Stimulated activated effector memory CD8-positive, alpha-beta T cell treated with anti-CD3 and anti-CD28 coated beads, Interleukin-12 subunit alpha, Interleukin-12 subunit beta, amount 100 ng/mL, for 72 hours (primary cell): ENCODE measurements around the gene IDNK.
A peak's percentile ranks its signal among the peaks of the same experiment; 100 is the strongest.

Source experiments
- ATAC-seq: fragments of 150-1000 bp; cut with Tn5 transposase; 2 replicates; pipeline ENCODE4 v1.10.0; 2021
- DNase-seq, 2 donors: peaks; one replicate each; pipeline ENCODE4 v3.0.0; 2021 to 2022; ENCODE audit warnings: low spot score in 2 of 2
- H3K27ac Mint-ChIP-seq: one replicate; pipeline ENCODE4 v1.8.0; 2022; ENCODE audit warnings: mild to moderate bottlenecking, mixed read lengths
- H3K36me3 Mint-ChIP-seq: one replicate; pipeline ENCODE4 v1.8.0; 2022; ENCODE audit warnings: mild to moderate bottlenecking, mixed read lengths
- H3K4me1 Mint-ChIP-seq: one replicate; pipeline ENCODE4 v1.8.0; 2022; ENCODE audit warnings: mixed read lengths
- H3K4me3 Mint-ChIP-seq: one replicate; pipeline ENCODE4 v1.8.0; 2022; ENCODE audit warnings: mild to moderate bottlenecking, mixed read lengths
- H3K9me3 Mint-ChIP-seq: one replicate; pipeline ENCODE4 v1.8.0; 2022; ENCODE audit warnings: mixed read lengths

The IDNK gene

GRCh38 chr9:83655433-83655832, 32.5 kb downstream of the IDNK start:
- ATAC-seq (no peak), DNase-seq (no peak)
- Mint-ChIP-seq H3K27ac (no peak overlapping the region), H3K4me1 (no peaks in the 10 kb centered on the region), H3K4me3 (no peak overlapping the region), H3K9me3 (no peaks in the 10 kb centered on the region), H3K36me3 (peaks cover 47% of the 10 kb centered on the region)

- H3K4me3 Mint-ChIP-seq = no peak overlapping the region
- no peaks in the 10 kb centered on the region for H3K9me3 Mint-ChIP-seq
- no peaks in the 10 kb centered on the region for H3K4me1 Mint-ChIP-seq
- H3K27ac Mint-ChIP-seq = no peak overlapping the region
- ATAC-seq = peak; percentile 46
- no peak for DNase-seq
- H3K36me3 Mint-ChIP-seq = peaks cover 39% of the 10 kb centered on the region
Measured at GRCh38 chr9:83656032-83656680, 33.2 kb downstream of the IDNK start.

GRCh38 chr9:83656952-83657351, 34.0 kb downstream of the IDNK start:
- ATAC-seq (peak; percentile 49), DNase-seq (no peak)
- Mint-ChIP-seq H3K36me3 (peaks cover 32% of the 10 kb centered on the region), H3K9me3 (no peaks in the 10 kb centered on the region), H3K27ac (no peak overlapping the region), H3K4me1 (no peaks in the 10 kb centered on the region), H3K4me3 (no peak overlapping the region)

GRCh38 chr9:83662933-83663332, 40.0 kb downstream of the IDNK start:
- H3K27ac Mint-ChIP-seq = peak overlapping the region; percentile 61
- no peak for DNase-seq
- ATAC-seq = no peak
- H3K4me3 Mint-ChIP-seq = no peak overlapping the region
- H3K4me1 Mint-ChIP-seq = no peaks in the 10 kb centered on the region
- H3K9me3 Mint-ChIP-seq = no peaks in the 10 kb centered on the region
- no peaks in the 10 kb centered on the region for H3K36me3 Mint-ChIP-seq

GRCh38 chr9:83665580-83666200, 42.7 kb downstream of the IDNK start:
- Mint-ChIP-seq H3K4me3 (no peak overlapping the region), H3K27ac (peak overlapping the region; percentile 30), H3K9me3 (no peaks in the 10 kb centered on the region), H3K4me1 (no peaks in the 10 kb centered on the region), H3K36me3 (peaks cover 11% of the 10 kb centered on the region)
- no peak for DNase-seq
- ATAC-seq = no peak

GRCh38 chr9:83669067-83669466, 46.1 kb downstream of the IDNK start:
- no peak for DNase-seq
- H3K36me3 Mint-ChIP-seq = peaks cover 44% of the 10 kb centered on the region
- H3K4me3 Mint-ChIP-seq = no peak overlapping the region

GRCh38 chr9:83670381-83670780, 47.4 kb downstream of the IDNK start:
- no peak for DNase-seq
- no peaks in the 10 kb centered on the region for H3K4me1 Mint-ChIP-seq
- no peaks in the 10 kb centered on the region for H3K9me3 Mint-ChIP-seq
- H3K36me3 Mint-ChIP-seq = peaks cover 57% of the 10 kb centered on the region
- no peak overlapping the region for H3K27ac Mint-ChIP-seq
- no peak for ATAC-seq
- no peak overlapping the region for H3K4me3 Mint-ChIP-seq

More at GRCh38 chr9:83669067-83669466, 46.1 kb downstream of the IDNK start:
- no peak for ATAC-seq
- Mint-ChIP-seq H3K9me3 (no peaks in the 10 kb centered on the region), H3K4me1 (no peaks in the 10 kb centered on the region), H3K27ac (no peak overlapping the region)

GRCh38 chr9:83671451-83671850, 48.5 kb downstream of the IDNK start:
- H3K36me3 Mint-ChIP-seq = peaks cover 68% of the 10 kb centered on the region
- no peak overlapping the region for H3K4me3 Mint-ChIP-seq
- ATAC-seq (no peak), DNase-seq (no peak)
- no peaks in the 10 kb centered on the region for H3K9me3 Mint-ChIP-seq
- peaks cover 2% of the 10 kb centered on the region for H3K4me1 Mint-ChIP-seq
- H3K27ac Mint-ChIP-seq = no peak overlapping the region

- DNase-seq (no peak), ATAC-seq (no peak)
- no peak overlapping the region for H3K4me3 Mint-ChIP-seq
- H3K27ac Mint-ChIP-seq = no peak overlapping the region
- H3K9me3 Mint-ChIP-seq = no peaks in the 10 kb centered on the region
- peaks cover 100% of the 10 kb centered on the region for H3K36me3 Mint-ChIP-seq
- peaks cover 7% of the 10 kb centered on the region for H3K4me1 Mint-ChIP-seq
Measured at GRCh38 chr9:83675466-83675865, 52.5 kb downstream of the IDNK start.

GRCh38 chr9:83677596-83677995, 54.7 kb downstream of the IDNK start:
- Mint-ChIP-seq H3K4me1 (peaks cover 11% of the 10 kb centered on the region), H3K27ac (no peak overlapping the region), H3K9me3 (no peaks in the 10 kb centered on the region), H3K4me3 (no peak overlapping the region), H3K36me3 (peaks cover 100% of the 10 kb centered on the region)
- ATAC-seq (no peak), DNase-seq (no peak)

- H3K4me3 Mint-ChIP-seq = no peak overlapping the region
- peaks cover 18% of the 10 kb centered on the region for H3K4me1 Mint-ChIP-seq
- ATAC-seq (no peak), DNase-seq (no peak)
- no peaks in the 10 kb centered on the region for H3K9me3 Mint-ChIP-seq
- H3K36me3 Mint-ChIP-seq = peaks cover 99% of the 10 kb centered on the region
- H3K27ac Mint-ChIP-seq = peak overlapping the region; percentile 77
Measured at GRCh38 chr9:83680233-83680632, 57.3 kb downstream of the IDNK start.

- H3K4me1 Mint-ChIP-seq = peaks cover 22% of the 10 kb centered on the region
- H3K36me3 Mint-ChIP-seq = peaks cover 87% of the 10 kb centered on the region
- no peak overlapping the region for H3K27ac Mint-ChIP-seq
- H3K4me3 Mint-ChIP-seq = no peak overlapping the region
- no peaks in the 10 kb centered on the region for H3K9me3 Mint-ChIP-seq
- ATAC-seq (no peak), DNase-seq (no peak)
Measured at GRCh38 chr9:83681490-83681889, 58.5 kb downstream of the IDNK start.

- Mint-ChIP-seq H3K9me3 (no peaks in the 10 kb centered on the region), H3K4me1 (peaks cover 68% of the 10 kb centered on the region), H3K36me3 (peaks cover 12% of the 10 kb centered on the region), H3K27ac (no peak overlapping the region), H3K4me3 (no peak overlapping the region)
- ATAC-seq (peak; percentile 89), DNase-seq (no peak)
Measured at GRCh38 chr9:83688921-83689320, 66.0 kb downstream of the IDNK start.

- H3K27ac Mint-ChIP-seq = no peak overlapping the region
- H3K4me3 Mint-ChIP-seq = no peak overlapping the region
- H3K4me1 Mint-ChIP-seq = peaks cover 62% of the 10 kb centered on the region
- no peak for DNase-seq
- H3K9me3 Mint-ChIP-seq = no peaks in the 10 kb centered on the region
- H3K36me3 Mint-ChIP-seq = peaks cover 7% of the 10 kb centered on the region
- ATAC-seq = no peak
Measured at GRCh38 chr9:83691492-83691891, 68.5 kb downstream of the IDNK start.
